ENCODE results near the gene MCF2. TPM values are rescaled to one million over a fixed set of nuclear protein-coding genes. Genes with fewer than 3 reads are reported as not detected.

The MCF2 gene
- total and polyA plus RNA-seq, 2 experiments from 2014 or later: 1.1 to 1.4 TPM

GRCh38 chrX:139585613-139586012, 122.4 kb downstream of the MCF2 start (continued):
- TF ChIP-seq, protein P1, sequence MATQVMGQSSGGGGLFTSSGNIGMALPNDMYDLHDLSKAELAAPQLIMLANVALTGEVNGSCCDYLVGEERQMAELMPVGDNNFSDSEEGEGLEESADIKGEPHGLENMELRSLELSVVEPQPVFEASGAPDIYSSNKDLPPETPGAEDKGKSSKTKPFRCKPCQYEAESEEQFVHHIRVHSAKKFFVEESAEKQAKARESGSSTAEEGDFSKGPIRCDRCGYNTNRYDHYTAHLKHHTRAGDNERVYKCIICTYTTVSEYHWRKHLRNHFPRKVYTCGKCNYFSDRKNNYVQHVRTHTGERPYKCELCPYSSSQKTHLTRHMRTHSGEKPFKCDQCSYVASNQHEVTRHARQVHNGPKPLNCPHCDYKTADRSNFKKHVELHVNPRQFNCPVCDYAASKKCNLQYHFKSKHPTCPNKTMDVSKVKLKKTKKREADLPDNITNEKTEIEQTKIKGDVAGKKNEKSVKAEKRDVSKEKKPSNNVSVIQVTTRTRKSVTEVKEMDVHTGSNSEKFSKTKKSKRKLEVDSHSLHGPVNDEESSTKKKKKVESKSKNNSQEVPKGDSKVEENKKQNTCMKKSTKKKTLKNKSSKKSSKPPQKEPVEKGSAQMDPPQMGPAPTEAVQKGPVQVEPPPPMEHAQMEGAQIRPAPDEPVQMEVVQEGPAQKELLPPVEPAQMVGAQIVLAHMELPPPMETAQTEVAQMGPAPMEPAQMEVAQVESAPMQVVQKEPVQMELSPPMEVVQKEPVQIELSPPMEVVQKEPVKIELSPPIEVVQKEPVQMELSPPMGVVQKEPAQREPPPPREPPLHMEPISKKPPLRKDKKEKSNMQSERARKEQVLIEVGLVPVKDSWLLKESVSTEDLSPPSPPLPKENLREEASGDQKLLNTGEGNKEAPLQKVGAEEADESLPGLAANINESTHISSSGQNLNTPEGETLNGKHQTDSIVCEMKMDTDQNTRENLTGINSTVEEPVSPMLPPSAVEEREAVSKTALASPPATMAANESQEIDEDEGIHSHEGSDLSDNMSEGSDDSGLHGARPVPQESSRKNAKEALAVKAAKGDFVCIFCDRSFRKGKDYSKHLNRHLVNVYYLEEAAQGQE (IDR thresholded peaks at IDR 0.05; ENCODE audit: unreplicated experiment): no peak
- no peak for TF ChIP-seq EZH2phosphoT487 (IDR thresholded peaks at IDR 0.05; ENCODE audit: unreplicated experiment)
- TF ChIP-seq STAT1 (IDR thresholded peaks at IDR 0.05; ENCODE audit: unreplicated experiment): no peak
- no peak for TF ChIP-seq CTCF (conservative IDR thresholded peaks at IDR 0.05; ENCODE audit: low read depth in 2 of 2)
- no peak for TF ChIP-seq JUNB (IDR thresholded peaks at IDR 0.05; ENCODE audit: unreplicated experiment)
- no peak for TF ChIP-seq NANOG (IDR thresholded peaks at IDR 0.05; ENCODE audit: borderline replicate concordance)

GRCh38 chrX:139581068-139581467, 126.9 kb downstream of the MCF2 start:
- Histone ChIP-seq H3K36me3 (ENCODE audit: insufficient read depth) (no peaks in the 10 kb centered on the region), H3K4me3 (no peak overlapping the region), H4K20me1 (replicated peaks; ENCODE audit: insufficient read depth) (no peaks in the 10 kb centered on the region), H3K79me2 (replicated peaks; ENCODE audit: insufficient read depth) (no peaks in the 10 kb centered on the region), H3F3A (replicated peaks; ENCODE audit: low read depth) (no peaks in the 10 kb centered on the region), H3K9me2 (ENCODE audit: insufficient read depth) (no peaks in the 10 kb centered on the region), H3K27ac (ENCODE audit: low read depth) (no peak overlapping the region), H3K4me2 (no peak overlapping the region), H3K27me3 (ENCODE audit: insufficient read depth) (no peaks in the 10 kb centered on the region), H3K4me1 (ENCODE audit: insufficient read depth) (no peaks in the 10 kb centered on the region), H2AFZ (no peak overlapping the region)
- no peak for DNase-seq (ENCODE audit: low spot score)
- Mint-ChIP-seq H3K27me3 (ENCODE audit: insufficient read depth, low read depth, poor library complexity) (peaks cover 2% of the 10 kb centered on the region), H3K36me3 (ENCODE audit: low read depth) (no peaks in the 10 kb centered on the region), H3K4me1 (no peaks in the 10 kb centered on the region; the same call in 2 of the 3 replicates), H3K9me3 (no peaks in the 10 kb centered on the region), H3K4me3 (no peak overlapping the region), H3K27ac (no peak overlapping the region)
- no peak for ATAC-seq
- TF ChIP-seq EZH2 (IDR thresholded peaks at IDR 0.05; ENCODE audit: low read depth, unreplicated experiment) (no peak), ZNF331 (CRISPR knock-in tag; IDR thresholded peaks at IDR 0.05; ENCODE audit: low read depth) (no peak), CREB1 (CRISPR knock-in tag; IDR thresholded peaks at IDR 0.05; ENCODE audit: low read depth) (no peak), CTCF (conservative IDR thresholded peaks at IDR 0.05; ENCODE audit: low read depth in 2 of 2) (no peak)
- TF ChIP-seq, protein P1 (IDR thresholded peaks at IDR 0.05; ENCODE audit: unreplicated experiment): no peak
- TF ChIP-seq, protein P2, sequence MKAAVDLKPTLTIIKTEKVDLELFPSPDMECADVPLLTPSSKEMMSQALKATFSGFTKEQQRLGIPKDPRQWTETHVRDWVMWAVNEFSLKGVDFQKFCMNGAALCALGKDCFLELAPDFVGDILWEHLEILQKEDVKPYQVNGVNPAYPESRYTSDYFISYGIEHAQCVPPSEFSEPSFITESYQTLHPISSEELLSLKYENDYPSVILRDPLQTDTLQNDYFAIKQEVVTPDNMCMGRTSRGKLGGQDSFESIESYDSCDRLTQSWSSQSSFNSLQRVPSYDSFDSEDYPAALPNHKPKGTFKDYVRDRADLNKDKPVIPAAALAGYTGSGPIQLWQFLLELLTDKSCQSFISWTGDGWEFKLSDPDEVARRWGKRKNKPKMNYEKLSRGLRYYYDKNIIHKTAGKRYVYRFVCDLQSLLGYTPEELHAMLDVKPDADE (IDR thresholded peaks at IDR 0.05): no peak
